Caco-2 (cell line): ENCODE measurements around the gene GPSM1. TPM values are rescaled to one million over a fixed set of nuclear protein-coding genes. Genes with fewer than 3 reads are reported as not detected.

Experiments
- BruUV-seq: library from RNA; stranded (reverse); fragments of 400-500 nt; replicated peaks from 2 replicates; lab custom pipeline; 2021; lab: Mats Ljungman, UMichigan
- CTCF ChIA-PET: fragments of 300-600 bp; sonication (Branson Sonifier 250); formaldehyde crosslinking; loops from one replicate; lab custom pipeline; 2022; ENCODE audit warnings: antibody characterized with exemption; lab: Charles Lee
- POLR2A ChIA-PET: fragments of 300-600 bp; sonication (Branson Sonifier 250); formaldehyde crosslinking; loops from one replicate; lab custom pipeline; 2022; ENCODE audit warnings: antibody characterized with exemption; lab: Charles Lee
- DNase-seq, 2 experiments: peaks; one replicate each; pipeline versions ENCODE4 v3.0.0 to v3.0.0-alpha.2; 2020 to 2022
- H3K27me3 ChIP-seq: replicated peaks from 2 replicates; pipeline ENCODE4 v1.6.0; 2011; ENCODE audit warnings: low read length; ENCODE audit not compliant: control insufficient read depth, insufficient read depth
- H3K36me3 ChIP-seq: 2 replicates; pipeline ENCODE4 v1.5.1; 2011; ENCODE audit warnings: low read length; ENCODE audit not compliant: control insufficient read depth, insufficient read depth
- H3K4me1 ChIP-seq: fragments of 250-450 bp; sonication (Bioruptor Pico); 2 replicates; pipeline ENCODE4 v1.5.1; 2020; ENCODE audit warnings: mild to moderate bottlenecking
- H3K4me3 ChIP-seq: 2 replicates; pipeline ENCODE4 v1.5.1; 2011; ENCODE audit warnings: low read depth, mild to moderate bottlenecking, control low read depth, low read length
- H3K9me3 ChIP-seq: fragments of 250-450 bp; sonication (Bioruptor Pico); 2 replicates; pipeline ENCODE4 v1.5.1; 2020; ENCODE audit warnings: mild to moderate bottlenecking, moderate library complexity
- H3K27ac Mint-ChIP-seq: one replicate; pipeline ENCODE4 v1.8.0; 2022; ENCODE audit warnings: mixed read lengths; ENCODE audit not compliant: unreplicated experiment
- H3K27me3 Mint-ChIP-seq: one replicate; pipeline ENCODE4 v1.8.0; 2022; ENCODE audit warnings: mixed read lengths; ENCODE audit not compliant: insufficient read depth, unreplicated experiment
- H3K36me3 Mint-ChIP-seq: one replicate; pipeline ENCODE4 v1.8.0; 2022; ENCODE audit warnings: mild to moderate bottlenecking, mixed read lengths; ENCODE audit not compliant: insufficient read depth, unreplicated experiment
- H3K4me1 Mint-ChIP-seq: one replicate; pipeline ENCODE4 v1.8.0; 2022; ENCODE audit warnings: low read depth, mixed read lengths; ENCODE audit not compliant: unreplicated experiment
- H3K4me3 Mint-ChIP-seq: one replicate; pipeline ENCODE4 v1.8.0; 2022; ENCODE audit warnings: mild to moderate bottlenecking, moderate library complexity, mixed read lengths; ENCODE audit not compliant: unreplicated experiment
- H3K9me3 Mint-ChIP-seq: one replicate; pipeline ENCODE4 v1.8.0; 2022; ENCODE audit warnings: mixed read lengths; ENCODE audit not compliant: unreplicated experiment
- intact Hi-C: fragments of 100-400 bp; cut with micrococcal nuclease; formaldehyde crosslinking; loops from one replicate; pipeline ENCODE4 v1.10.0; 2022; ENCODE audit not compliant: unreplicated experiment
- total RNA-seq: library from RNA; stranded (reverse); gene quantifications from 2 replicates; pipeline ENCODE4 v1.2.3, GENCODE V29; 2022
- TF ChIP-seq, protein P1 (sequence below), 2 experiments: fragments of 200-600 bp in 1 of 2; IDR thresholded peaks; 1 replicate in 1 of 2; 2 replicates in 1 of 2; pipeline versions ENCODE4 v1.5.1 to v1.8.0; 2011 to 2022; ENCODE audit warnings: antibody characterized with exemption in 1 of 2, control low read depth in 1 of 2, inconsistent platforms in 1 of 2, low read depth in 1 of 2, low read length in 1 of 2, mild to moderate bottlenecking in 1 of 2, moderate library complexity in 1 of 2; ENCODE audit not compliant: insufficient read depth in 1 of 2, severe bottlenecking in 1 of 2, unreplicated experiment in 1 of 2

GPSM1 gene
- total RNA-seq, 1 experiment from 2014 or later = 25.7 TPM

DNA sequence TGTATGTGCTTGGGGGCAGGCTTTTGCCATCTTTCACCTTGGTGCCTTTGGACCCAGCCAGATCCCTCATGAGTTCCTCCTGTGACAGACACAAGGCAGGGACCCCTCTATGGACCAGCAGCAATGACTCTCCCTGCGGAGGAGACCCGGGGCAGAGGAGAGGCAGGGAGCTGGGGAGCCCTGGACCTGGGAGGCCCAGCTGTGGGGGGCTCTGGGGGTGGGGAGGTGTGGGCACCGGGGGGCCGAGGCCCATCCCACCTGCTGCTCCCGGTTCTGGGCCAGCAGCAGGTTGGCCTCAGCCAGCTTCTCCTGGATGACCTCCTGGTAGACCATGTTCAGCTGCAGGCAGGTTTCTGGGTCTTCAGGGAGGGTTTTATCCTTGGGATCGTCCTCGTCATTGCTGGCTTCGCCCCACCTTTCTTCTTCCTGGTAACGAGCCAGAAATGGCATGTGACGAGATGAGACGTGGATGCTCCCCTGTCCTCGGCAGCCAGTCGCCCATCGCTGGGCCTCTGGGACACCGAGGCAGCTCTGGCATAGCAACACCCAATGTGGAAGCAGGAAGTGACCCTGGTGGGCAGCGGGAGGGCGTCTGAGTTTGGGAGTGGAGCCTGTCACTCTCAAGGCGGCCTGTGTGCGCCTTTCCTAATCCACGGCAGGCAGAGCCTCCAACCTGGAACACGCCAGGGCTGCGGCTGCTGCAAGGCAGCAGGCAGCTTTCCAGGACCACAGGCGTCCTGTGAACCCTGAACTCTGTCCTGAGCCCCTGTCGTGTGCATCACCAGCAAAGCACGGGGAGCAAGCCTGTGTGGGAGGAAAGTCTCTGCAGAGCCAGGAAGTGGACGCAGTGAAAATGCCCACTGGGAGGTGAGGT lies 68.2 kb downstream of the GPSM1 start:
- no peaks in the 10 kb centered on the region for H3K9me3 ChIP-seq
- intact Hi-C loops = loop anchor here (5.0 kb wide), 1 partner anchor 33 kb away; the partner anchor contains the start of gene DNLZ
- CTCF ChIA-PET = no interaction called here
- no peaks in the 10 kb centered on the region for H3K27me3 ChIP-seq
- H3K36me3 Mint-ChIP-seq = peaks cover 74% of the 10 kb centered on the region
- no peak overlapping the region for H3K4me3 ChIP-seq
- BruUV-seq = no TSS peak
- POLR2A ChIA-PET = no interaction called here
- H3K4me1 Mint-ChIP-seq = peaks cover 12% of the 10 kb centered on the region
- no peaks in the 10 kb centered on the region for H3K4me1 ChIP-seq
- no peak overlapping the region for H3K27ac Mint-ChIP-seq
- no peaks in the 10 kb centered on the region for H3K27me3 Mint-ChIP-seq
- no peaks in the 10 kb centered on the region for H3K9me3 Mint-ChIP-seq
- TF ChIP-seq, protein P1, sequence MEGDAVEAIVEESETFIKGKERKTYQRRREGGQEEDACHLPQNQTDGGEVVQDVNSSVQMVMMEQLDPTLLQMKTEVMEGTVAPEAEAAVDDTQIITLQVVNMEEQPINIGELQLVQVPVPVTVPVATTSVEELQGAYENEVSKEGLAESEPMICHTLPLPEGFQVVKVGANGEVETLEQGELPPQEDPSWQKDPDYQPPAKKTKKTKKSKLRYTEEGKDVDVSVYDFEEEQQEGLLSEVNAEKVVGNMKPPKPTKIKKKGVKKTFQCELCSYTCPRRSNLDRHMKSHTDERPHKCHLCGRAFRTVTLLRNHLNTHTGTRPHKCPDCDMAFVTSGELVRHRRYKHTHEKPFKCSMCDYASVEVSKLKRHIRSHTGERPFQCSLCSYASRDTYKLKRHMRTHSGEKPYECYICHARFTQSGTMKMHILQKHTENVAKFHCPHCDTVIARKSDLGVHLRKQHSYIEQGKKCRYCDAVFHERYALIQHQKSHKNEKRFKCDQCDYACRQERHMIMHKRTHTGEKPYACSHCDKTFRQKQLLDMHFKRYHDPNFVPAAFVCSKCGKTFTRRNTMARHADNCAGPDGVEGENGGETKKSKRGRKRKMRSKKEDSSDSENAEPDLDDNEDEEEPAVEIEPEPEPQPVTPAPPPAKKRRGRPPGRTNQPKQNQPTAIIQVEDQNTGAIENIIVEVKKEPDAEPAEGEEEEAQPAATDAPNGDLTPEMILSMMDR (IDR thresholded peaks at IDR 0.05; ENCODE audit: insufficient read depth in 1 of 2, low read depth in 1 of 2, low read length in 1 of 2, severe bottlenecking in 1 of 2, unreplicated experiment in 1 of 2) = no peak
- DNase-seq = no peak
- peaks cover 1% of the 10 kb centered on the region for H3K36me3 ChIP-seq
- H3K4me3 Mint-ChIP-seq = no peak overlapping the region

DNA sequence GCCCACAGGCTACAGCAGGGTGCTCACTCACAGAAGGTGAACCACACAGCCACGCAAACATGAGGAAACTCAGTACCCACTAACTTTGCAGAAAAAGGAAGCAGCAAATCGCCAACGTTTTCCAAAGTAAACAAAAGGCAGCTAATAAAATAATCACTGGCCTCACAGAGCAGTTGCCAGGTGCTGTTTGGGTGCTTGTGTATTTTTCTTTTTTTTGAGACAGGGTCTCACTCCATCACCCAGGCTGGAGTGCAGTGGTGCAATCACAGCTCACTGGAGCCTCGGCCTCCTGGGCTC lies 68.8 kb downstream of the GPSM1 start:
- Histone ChIP-seq H3K27me3 (no peaks in the 10 kb centered on the region), H3K9me3 (no peaks in the 10 kb centered on the region), H3K4me1 (no peaks in the 10 kb centered on the region), H3K36me3 (peaks cover 1% of the 10 kb centered on the region), H3K4me3 (no peak overlapping the region)
- no TSS peak for BruUV-seq
- TF ChIP-seq, protein P1 (IDR thresholded peaks at IDR 0.05; ENCODE audit: insufficient read depth in 1 of 2, low read depth in 1 of 2, low read length in 1 of 2, severe bottlenecking in 1 of 2, unreplicated experiment in 1 of 2) = no peak
- Mint-ChIP-seq H3K9me3 (no peaks in the 10 kb centered on the region), H3K36me3 (peaks cover 74% of the 10 kb centered on the region), H3K4me3 (no peak overlapping the region), H3K27ac (no peak overlapping the region), H3K4me1 (peaks cover 13% of the 10 kb centered on the region), H3K27me3 (no peaks in the 10 kb centered on the region)
- ChIA-PET POLR2A (no interaction called here), CTCF (no interaction called here)
- DNase-seq = no peak
- intact Hi-C loops = loop anchor here (5.0 kb wide), 1 partner anchor 34 kb away; the partner anchor contains the start of gene DNLZ

GRCh38 chr9:136397643-136398042 lies 70.3 kb downstream of the GPSM1 start:
- H3K4me1 ChIP-seq = no peaks in the 10 kb centered on the region
- no TSS peak for BruUV-seq
- H3K27me3 Mint-ChIP-seq = no peaks in the 10 kb centered on the region
- CTCF ChIA-PET = no interaction called here
- no peak overlapping the region for H3K27ac Mint-ChIP-seq
- no peaks in the 10 kb centered on the region for H3K9me3 Mint-ChIP-seq
- no peak overlapping the region for H3K4me3 ChIP-seq
- intact Hi-C loops = loop anchor here (5.0 kb wide), 1 partner anchor 35 kb away; the partner anchor contains the start of gene DNLZ
- no peak for DNase-seq
- H3K4me3 Mint-ChIP-seq = no peak overlapping the region
- no peaks in the 10 kb centered on the region for H3K27me3 ChIP-seq
- H3K36me3 Mint-ChIP-seq = peaks cover 75% of the 10 kb centered on the region
- peaks cover 20% of the 10 kb centered on the region for H3K4me1 Mint-ChIP-seq
- peaks cover 1% of the 10 kb centered on the region; the same call in 1 of the 2 replicates for H3K36me3 ChIP-seq
- TF ChIP-seq, protein P1 (IDR thresholded peaks at IDR 0.05; ENCODE audit: insufficient read depth in 1 of 2, low read depth in 1 of 2, low read length in 1 of 2, severe bottlenecking in 1 of 2, unreplicated experiment in 1 of 2) = no peak
- POLR2A ChIA-PET = no interaction called here
- no peaks in the 10 kb centered on the region for H3K9me3 ChIP-seq
